Measurements from ENCODE around the gene FGF12. TPM values are rescaled to one million over a fixed set of nuclear protein-coding genes. Genes with fewer than 3 reads are reported as not detected.

FGF12 gene
- total RNA-seq, 1 donor from 2014 or later = 3.2 TPM

GRCh38 chr3:192244591-192244990 lies 482.8 kb downstream of the FGF12 start:
- ATAC-seq (no peak), DNase-seq (no peak)
- intact Hi-C loops (cut with DNase I) = no loop called here
- no peaks in the 10 kb centered on the region for H3K36me3 ChIP-seq
- no peak overlapping the region for H3K27ac ChIP-seq
- TF ChIP-seq CTCF (IDR thresholded peaks at IDR 0.05) = no peak
- no peaks in the 10 kb centered on the region for H3K9me3 ChIP-seq
- H3K4me3 ChIP-seq = no peak overlapping the region
- H3K27me3 ChIP-seq = no peaks in the 10 kb centered on the region
- H3K4me1 ChIP-seq = no peaks in the 10 kb centered on the region

GRCh38 chr3:192239956-192240355 lies 487.4 kb downstream of the FGF12 start:
- intact Hi-C loops (cut with DNase I) = no loop called here
- TF ChIP-seq CTCF (IDR thresholded peaks at IDR 0.05) = no peak
- ATAC-seq (no peak), DNase-seq (no peak)
- Histone ChIP-seq H3K4me3 (no peak overlapping the region), H3K9me3 (no peaks in the 10 kb centered on the region), H3K27me3 (no peaks in the 10 kb centered on the region), H3K4me1 (no peaks in the 10 kb centered on the region), H3K36me3 (no peaks in the 10 kb centered on the region), H3K27ac (no peak overlapping the region)

DNA sequence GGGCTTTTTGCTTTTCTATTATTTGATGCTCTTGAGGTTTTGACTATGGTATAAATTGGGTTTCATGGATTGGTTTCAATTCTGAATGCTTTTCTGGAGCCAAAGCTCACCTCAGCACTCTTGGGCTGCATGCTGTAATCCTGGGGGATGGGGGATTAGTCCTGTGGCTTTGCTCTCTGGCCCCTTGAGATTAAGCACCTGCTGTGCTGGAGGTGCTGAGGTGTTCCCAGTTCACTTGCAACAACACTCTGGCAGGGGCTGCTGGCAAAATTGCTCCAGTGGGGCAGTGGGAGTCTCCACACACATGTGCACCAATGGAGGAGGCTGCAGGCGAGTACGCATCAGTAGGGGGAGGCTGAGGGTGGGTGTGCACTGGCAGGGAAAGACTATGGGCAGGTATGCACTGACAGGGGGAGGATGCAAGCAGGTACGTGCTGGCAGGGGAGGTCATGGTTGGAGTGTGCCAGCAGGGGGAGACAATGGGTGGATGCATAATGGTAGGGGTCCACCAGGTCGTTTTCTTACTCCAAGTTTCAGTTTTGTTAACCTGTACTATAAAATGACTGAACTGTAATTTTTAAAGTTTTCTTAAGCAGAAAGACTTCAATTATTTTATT lies 489.2 kb downstream of the FGF12 start:
- Histone ChIP-seq H3K4me3 (no peak overlapping the region), H3K27me3 (no peaks in the 10 kb centered on the region), H3K36me3 (no peaks in the 10 kb centered on the region), H3K27ac (no peak overlapping the region), H3K9me3 (no peaks in the 10 kb centered on the region), H3K4me1 (no peaks in the 10 kb centered on the region)
- DNase-seq (no peak), ATAC-seq (no peak)
- intact Hi-C loops (cut with DNase I) = no loop called here
- no peak for TF ChIP-seq CTCF (IDR thresholded peaks at IDR 0.05)

DNA sequence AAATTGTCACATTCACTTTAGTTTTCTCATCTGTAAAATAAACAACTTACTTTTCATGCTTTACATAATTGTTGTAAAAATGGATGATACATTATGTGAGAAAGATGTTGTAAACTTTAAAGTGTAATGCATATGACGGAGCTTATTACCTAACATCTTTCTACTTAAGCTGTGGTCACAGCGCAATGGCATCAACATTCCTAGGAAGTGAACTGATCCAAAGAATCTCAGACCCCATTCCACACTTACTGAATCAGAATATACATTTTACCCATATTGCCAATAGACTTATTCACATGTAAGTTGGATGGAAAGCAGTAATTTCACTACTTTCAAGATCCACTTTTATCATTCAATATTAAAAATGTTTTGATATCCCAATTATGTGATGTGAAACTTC lies 497.5 kb downstream of the FGF12 start:
- TF ChIP-seq CTCF (IDR thresholded peaks at IDR 0.05) = no peak
- intact Hi-C loops (cut with DNase I) = no loop called here
- H3K27me3 ChIP-seq = no peaks in the 10 kb centered on the region
- H3K27ac ChIP-seq = no peak overlapping the region
- DNase-seq = no peak
- H3K9me3 ChIP-seq = no peaks in the 10 kb centered on the region
- no peak for ATAC-seq
- H3K36me3 ChIP-seq = no peaks in the 10 kb centered on the region
- H3K4me3 ChIP-seq = no peak overlapping the region
- no peaks in the 10 kb centered on the region for H3K4me1 ChIP-seq

- no peaks in the 10 kb centered on the region for H3K27me3 ChIP-seq
- H3K9me3 ChIP-seq = no peaks in the 10 kb centered on the region
- TF ChIP-seq CTCF (IDR thresholded peaks at IDR 0.05) = no peak
- no peaks in the 10 kb centered on the region for H3K36me3 ChIP-seq
- DNase-seq (no peak), ATAC-seq (no peak)
- intact Hi-C loops (cut with DNase I) = no loop called here
- H3K4me3 ChIP-seq = no peak overlapping the region
- no peaks in the 10 kb centered on the region for H3K4me1 ChIP-seq
- no peak overlapping the region for H3K27ac ChIP-seq
Measured at GRCh38 chr3:192224634-192225155, 502.6 kb downstream of the FGF12 start.

- no peak overlapping the region for H3K27ac ChIP-seq
- intact Hi-C loops (cut with DNase I) = no loop called here
- no peaks in the 10 kb centered on the region for H3K27me3 ChIP-seq
- TF ChIP-seq CTCF (IDR thresholded peaks at IDR 0.05) = no peak
- no peaks in the 10 kb centered on the region for H3K4me1 ChIP-seq
- H3K4me3 ChIP-seq = no peak overlapping the region
- H3K9me3 ChIP-seq = no peaks in the 10 kb centered on the region
- DNase-seq = no peak
- no peaks in the 10 kb centered on the region for H3K36me3 ChIP-seq
- ATAC-seq = no peak
Measured at GRCh38 chr3:192223815-192224214, 503.5 kb downstream of the FGF12 start.
